Esophagus squamous epithelium (tissue), 4 donors: ENCODE data around the gene IL17RE.

ENCODE experiments used
- CTCF ChIP-seq, 6 experiments: fragments of 450-650 bp in 4 of 6; fragments of 200-600 bp in 2 of 6; sonication (generic) in 2 of 6; IDR thresholded peaks; one replicate each; pipeline ENCODE4 v1.5.1; 2016 to 2019; ENCODE audit warnings: antibody characterized with exemption in 6 of 6, mild to moderate bottlenecking in 4 of 6, moderate library complexity in 4 of 6
- POLR2A ChIP-seq, 4 donors: fragments of 450-650 bp; IDR thresholded peaks; one replicate each; pipeline ENCODE4 v1.6.1; 2017; ENCODE audit warnings: antibody characterized with exemption in 4 of 4, mild to moderate bottlenecking in 4 of 4, moderate library complexity in 3 of 4

GRCh38 chr3:9957214-9957613, 54.6 kb downstream of the IL17RE start:
- TF ChIP-seq CTCF (IDR thresholded peaks at IDR 0.05) (no peak), POLR2A (IDR thresholded peaks at IDR 0.05) (no peak)
